K562 (cell line): ENCODE data around the gene SYNGR1. TPM values are rescaled to one million over a fixed set of nuclear protein-coding genes. Genes with fewer than 3 reads are reported as not detected.

Experiments used
- ARHGAP35 ChIP-seq: fragments of 450-650 bp; IDR thresholded peaks from 2 replicates; pipeline ENCODE4 v1.6.1; 2018; ENCODE audit not compliant: partially characterized antibody
- ARID4B ChIP-seq: sonication (generic); formaldehyde crosslinking; IDR thresholded peaks from 2 replicates; pipeline ENCODE4 v1.8.0; 2022; ENCODE audit warnings: mild to moderate bottlenecking, missing genetic modification reagents
- CREB1 ChIP-seq, 2 experiments: sonication (generic) in 1 of 2; formaldehyde crosslinking in 1 of 2; IDR thresholded peaks; 2 replicates each; pipeline versions ENCODE4 v1.6.1 to v1.8.0; 2012 to 2022; ENCODE audit warnings: inconsistent platforms in 1 of 2, mild to moderate bottlenecking in 1 of 2, missing genetic modification reagents in 1 of 2, moderate library complexity in 1 of 2
- ELF2 ChIP-seq: fragments of 250-450 bp; sonication (Bioruptor Pico); IDR thresholded peaks from 2 replicates; pipeline ENCODE4 v1.5.0; 2021; ENCODE audit warnings: mild to moderate bottlenecking
- ELK3 ChIP-seq: fragments of 450-650 bp; formaldehyde crosslinking; IDR thresholded peaks from 2 replicates; pipeline ENCODE4 v1.4.0; 2020; ENCODE audit warnings: mild to moderate bottlenecking
- ESRRA ChIP-seq: fragments of 450-650 bp; IDR thresholded peaks from 2 replicates; pipeline ENCODE4 v1.6.1; 2014; ENCODE audit warnings: low read depth, mild to moderate bottlenecking, moderate library complexity, borderline replicate concordance
- ETS2 ChIP-seq: IDR thresholded peaks from 2 replicates; pipeline ENCODE4 v1.6.1; 2016; ENCODE audit warnings: borderline replicate concordance, missing genetic modification characterization, mild to moderate bottlenecking, moderate library complexity, missing compliant biosample characterization; ENCODE audit not compliant: poor library complexity, severe bottlenecking
- ETV6 ChIP-seq, 3 experiments: fragments of 150-350 bp in 1 of 3; sonication (generic) in 1 of 3; formaldehyde crosslinking in 1 of 3; IDR thresholded peaks; 2 replicates each; pipeline versions ENCODE4 v1.6.1 to v1.8.0; 2014 to 2022; ENCODE audit warnings: borderline replicate concordance in 2 of 3, low read depth in 2 of 3, antibody characterized with exemption in 1 of 3, low read length in 1 of 3, mild to moderate bottlenecking in 1 of 3, missing genetic modification reagents in 1 of 3
- HNRNPH1 ChIP-seq: fragments of 200-400 bp; formaldehyde crosslinking; optimal IDR thresholded peaks from 2 replicates; pipeline ENCODE3; 2017; ENCODE audit warnings: low read depth, mild to moderate bottlenecking, low read length, moderate library complexity
- HOXB6 ChIP-seq: fragments of 250-450 bp; sonication (Bioruptor Pico); IDR thresholded peaks from 2 replicates; pipeline ENCODE4 v1.5.1; 2022; ENCODE audit warnings: mild to moderate bottlenecking, borderline replicate concordance
- NR2C2 ChIP-seq, 2 experiments: fragments of 200-800 bp in 1 of 2; sonication (Bioruptor generic) in 1 of 2; sonication (generic) in 1 of 2; formaldehyde crosslinking in 1 of 2; IDR thresholded peaks; 2 replicates each; pipeline versions ENCODE4 v1.6.1 to v1.8.0; 2016 to 2022; ENCODE audit warnings: mild to moderate bottlenecking in 1 of 2, missing compliant biosample characterization in 1 of 2, missing genetic modification characterization in 1 of 2, missing genetic modification reagents in 1 of 2
- SAP30 ChIP-seq: fragments of 200-600 bp; sonication (generic); IDR thresholded peaks from 2 replicates; pipeline ENCODE4 v1.6.1; 2012; ENCODE audit warnings: borderline replicate concordance, low read depth, mild to moderate bottlenecking, moderate library complexity, low read length, control low read depth, inconsistent platforms; ENCODE audit not compliant: insufficient read depth, poor library complexity, severe bottlenecking
- TFAM ChIP-seq: fragments of 250-450 bp; sonication (Bioruptor Pico); conservative IDR thresholded peaks from 2 replicates; pipeline ENCODE4 v1.5.0; 2021; ENCODE audit warnings: mild to moderate bottlenecking, moderate library complexity
- YY1 ChIP-seq, 3 experiments: IDR thresholded peaks; 2 replicates each; pipeline ENCODE4 v1.6.1; 2011; ENCODE audit warnings: low read length in 2 of 3, mild to moderate bottlenecking in 2 of 3, moderate library complexity in 2 of 3, borderline replicate concordance in 1 of 3, control low read depth in 1 of 3, low read depth in 1 of 3; ENCODE audit not compliant: insufficient read depth in 3 of 3, insufficient replicate concordance in 2 of 3, control insufficient read depth in 1 of 3, insufficient read length in 1 of 3; ENCODE audit errors: extremely low read depth in 1 of 3
- ZBTB1 ChIP-seq: sonication (generic); formaldehyde crosslinking; IDR thresholded peaks from 2 replicates; pipeline ENCODE4 v1.8.1; 2023; ENCODE audit warnings: missing genetic modification reagents, low read depth, mild to moderate bottlenecking, borderline replicate concordance
- ZNF253 ChIP-seq: fragments of 250-450 bp; sonication (Bioruptor Pico); conservative IDR thresholded peaks from 2 replicates; pipeline ENCODE4 v1.6.1; 2021; ENCODE audit warnings: mild to moderate bottlenecking
- ZNF511 ChIP-seq: sonication (generic); formaldehyde crosslinking; IDR thresholded peaks from 2 replicates; pipeline ENCODE4 v1.8.0; 2022; ENCODE audit warnings: mild to moderate bottlenecking, missing genetic modification reagents
- ZNF583 ChIP-seq: fragments of 250-450 bp; sonication (Bioruptor Pico); IDR thresholded peaks from 2 replicates; pipeline ENCODE4 v1.4.0; 2020
- polyA plus RNA-seq, 8 experiments: library from polyadenylated mRNA; depleted of rRNA in 4 of 8; stranded (reverse) in 5 of 8; unstranded in 3 of 8; fragments of >200 nt; fragmentation: Nextera tagmentation in 2 of 8; fragmentation: Illumina TruSeq in 1 of 8; extraction: Ambion mirVana in 2 of 8; extraction: Trizol in 1 of 8; gene quantifications; 2 replicates each; pipeline versions ENCODE4 v1.2.1 to v1.2.3, GENCODE V29; 2011 to 2014; ENCODE audit warnings: inconsistent platforms in 1 of 8, missing spikeins in 1 of 8
- total RNA-seq, 7 experiments: library from RNA; depleted of rRNA in 6 of 7; stranded (reverse); fragments of >200 nt in 6 of 7; fragmentation: Illumina TruSeq in 2 of 7; extraction: Trizol in 2 of 7; gene quantifications; 2 replicates each; pipeline versions ENCODE4 v1.2.1 to v1.2.3, GENCODE V29; 2011 to 2021; ENCODE audit warnings: low replicate concordance in 1 of 7

The SYNGR1 gene
- total and polyA plus RNA-seq, 9 of the 15 experiments (the other 6 are each of a cell fraction or from before 2014, with no cell fraction given), result 1.8 to 15.9 (median 5.5) TPM

- TF ChIP-seq ZBTB1 (CRISPR knock-in tag), result no peak
- TF ChIP-seq ARHGAP35, result no peak
- no peak for TF ChIP-seq ELK3 (CRISPR knock-in tag)
- TF ChIP-seq SAP30, result no peak
- TF ChIP-seq ETS2 (tag), result no peak
- TF ChIP-seq ZNF511 (CRISPR knock-in tag), result no peak
- no peak for TF ChIP-seq ZNF253 (CRISPR knock-in tag)
- no peak for TF ChIP-seq ESRRA
- no peak for TF ChIP-seq HNRNPH1
- no peak for TF ChIP-seq YY1 (IDR thresholded peaks at IDR 0.05; ENCODE audit: borderline replicate concordance in 1 of 3, control insufficient read depth in 1 of 3, extremely low read depth in 1 of 3, insufficient read depth in 3 of 3, insufficient read length in 1 of 3, insufficient replicate concordance in 2 of 3, low read depth in 1 of 3, low read length in 2 of 3)
- TF ChIP-seq TFAM (CRISPR knock-in tag), result no peak
- TF ChIP-seq ARID4B (CRISPR knock-in tag), result peak; percentile 52; the same call in 1 of the 2 replicates
- no peak for TF ChIP-seq CREB1 (IDR thresholded peaks at IDR 0.05)
- TF ChIP-seq CREB1 (CRISPR knock-in tag; IDR thresholded peaks at IDR 0.05), result 0 out of 2 replicates have a peak, but pooled peaks have one; percentile 24
- TF ChIP-seq ELF2 (CRISPR knock-in tag), result no peak
- no peak for TF ChIP-seq ETV6 (IDR thresholded peaks at IDR 0.05; ENCODE audit: borderline replicate concordance in 1 of 2, low read depth in 2 of 2, low read length in 1 of 2)
- no peak for TF ChIP-seq ETV6 (CRISPR knock-in tag; IDR thresholded peaks at IDR 0.05; ENCODE audit: borderline replicate concordance)
- no peak for TF ChIP-seq HOXB6 (CRISPR knock-in tag)
- TF ChIP-seq ZNF583 (CRISPR knock-in tag), result no peak
- TF ChIP-seq NR2C2 (CRISPR knock-in tag; IDR thresholded peaks at IDR 0.05), result no peak
- no peak for TF ChIP-seq NR2C2 (tag; IDR thresholded peaks at IDR 0.05)
Measured at GRCh38 chr22:39316440-39317083, 33.2 kb upstream of the SYNGR1 start (continued).
